Lower lobe of right lung (tissue), 2 donors: ENCODE results near the gene KIAA1217. TPM values are rescaled to one million over a fixed set of nuclear protein-coding genes. Genes with fewer than 3 reads are reported as not detected.
A peak's percentile ranks its signal among the peaks of the same experiment; 100 is the strongest.

Experiments used
- ATAC-seq, 2 donors: fragments of 200-7000 bp; cut with Tn5 transposase; one replicate each; pipeline ENCODE4 v1.9.1; 2020 to 2022; ENCODE audit warnings: mild to moderate bottlenecking in 2 of 2, moderate library complexity in 2 of 2
- DNase-seq: peaks from one replicate; pipeline ENCODE4 v3.0.0-alpha.2; 2020
- H3K27ac ChIP-seq: fragments of 200-600 bp; one replicate; pipeline ENCODE4 v1.8.0; 2022
- H3K27me3 ChIP-seq: fragments of 200-600 bp; one replicate; pipeline ENCODE4 v1.8.0; 2022; ENCODE audit warnings: low read depth
- H3K36me3 ChIP-seq: fragments of 200-600 bp; one replicate; pipeline ENCODE4 v1.8.0; 2022; ENCODE audit warnings: mild to moderate bottlenecking
- H3K4me1 ChIP-seq: fragments of 200-600 bp; one replicate; pipeline ENCODE4 v1.8.0; 2022
- H3K4me3 ChIP-seq: fragments of 200-600 bp; one replicate; pipeline ENCODE4 v1.8.0; 2022; ENCODE audit warnings: mild to moderate bottlenecking
- H3K9me3 ChIP-seq: fragments of 200-600 bp; one replicate; pipeline ENCODE4 v1.8.0; 2022
- intact Hi-C: fragments of 100-400 bp; cut with DNase I; formaldehyde crosslinking; loops from one replicate; pipeline ENCODE4 v1.11.0; 2022
- total RNA-seq: library from RNA; stranded (reverse); fragmentation: NEBNext Ultra II Directional; extraction: Animal tissue kit (Norgen Biotek cat#: 25700); gene quantifications from one replicate; pipeline ENCODE4 v1.2.1, GENCODE V29; 2021
- TF ChIP-seq, protein P1 (sequence below): fragments of 200-600 bp; IDR thresholded peaks from one replicate; pipeline ENCODE4 v1.8.0; 2022; ENCODE audit warnings: antibody characterized with exemption, mild to moderate bottlenecking
- donor health status: DM: no; HTN: yes; CAD: no; lungs with severe emphysema.

Gene KIAA1217
- total RNA-seq, 1 donor from 2014 or later = 37.2 TPM

DNA sequence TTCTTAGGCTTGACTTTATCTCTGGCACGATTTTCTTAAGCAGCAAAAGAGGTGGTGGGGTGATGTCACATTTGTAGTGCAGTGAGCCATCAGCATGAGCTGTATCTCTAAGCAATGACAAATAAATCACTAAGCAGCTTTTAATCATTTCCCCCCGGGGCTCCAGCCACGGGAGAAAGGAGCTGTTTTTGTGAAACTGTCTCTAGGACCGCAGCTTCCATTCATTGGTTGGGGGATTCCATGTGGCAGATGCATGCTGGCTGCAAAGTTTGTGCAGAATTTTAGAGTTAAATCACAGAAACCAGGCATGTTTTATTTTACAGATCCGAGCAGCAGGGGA, 464 bp downstream of the KIAA1217 start:
- ATAC-seq (peak in 1 of 2 donors; percentile 13), DNase-seq (no peak)
- Histone ChIP-seq H3K4me1 (peaks cover 26% of the 10 kb centered on the region), H3K27me3 (no peaks in the 10 kb centered on the region), H3K9me3 (no peaks in the 10 kb centered on the region), H3K27ac (peak overlapping the region; percentile 87), H3K4me3 (peak overlapping the region; percentile 53), H3K36me3 (no peaks in the 10 kb centered on the region)
- TF ChIP-seq, protein P1, sequence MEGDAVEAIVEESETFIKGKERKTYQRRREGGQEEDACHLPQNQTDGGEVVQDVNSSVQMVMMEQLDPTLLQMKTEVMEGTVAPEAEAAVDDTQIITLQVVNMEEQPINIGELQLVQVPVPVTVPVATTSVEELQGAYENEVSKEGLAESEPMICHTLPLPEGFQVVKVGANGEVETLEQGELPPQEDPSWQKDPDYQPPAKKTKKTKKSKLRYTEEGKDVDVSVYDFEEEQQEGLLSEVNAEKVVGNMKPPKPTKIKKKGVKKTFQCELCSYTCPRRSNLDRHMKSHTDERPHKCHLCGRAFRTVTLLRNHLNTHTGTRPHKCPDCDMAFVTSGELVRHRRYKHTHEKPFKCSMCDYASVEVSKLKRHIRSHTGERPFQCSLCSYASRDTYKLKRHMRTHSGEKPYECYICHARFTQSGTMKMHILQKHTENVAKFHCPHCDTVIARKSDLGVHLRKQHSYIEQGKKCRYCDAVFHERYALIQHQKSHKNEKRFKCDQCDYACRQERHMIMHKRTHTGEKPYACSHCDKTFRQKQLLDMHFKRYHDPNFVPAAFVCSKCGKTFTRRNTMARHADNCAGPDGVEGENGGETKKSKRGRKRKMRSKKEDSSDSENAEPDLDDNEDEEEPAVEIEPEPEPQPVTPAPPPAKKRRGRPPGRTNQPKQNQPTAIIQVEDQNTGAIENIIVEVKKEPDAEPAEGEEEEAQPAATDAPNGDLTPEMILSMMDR = no peak
- intact Hi-C loops = no loop called here

DNA sequence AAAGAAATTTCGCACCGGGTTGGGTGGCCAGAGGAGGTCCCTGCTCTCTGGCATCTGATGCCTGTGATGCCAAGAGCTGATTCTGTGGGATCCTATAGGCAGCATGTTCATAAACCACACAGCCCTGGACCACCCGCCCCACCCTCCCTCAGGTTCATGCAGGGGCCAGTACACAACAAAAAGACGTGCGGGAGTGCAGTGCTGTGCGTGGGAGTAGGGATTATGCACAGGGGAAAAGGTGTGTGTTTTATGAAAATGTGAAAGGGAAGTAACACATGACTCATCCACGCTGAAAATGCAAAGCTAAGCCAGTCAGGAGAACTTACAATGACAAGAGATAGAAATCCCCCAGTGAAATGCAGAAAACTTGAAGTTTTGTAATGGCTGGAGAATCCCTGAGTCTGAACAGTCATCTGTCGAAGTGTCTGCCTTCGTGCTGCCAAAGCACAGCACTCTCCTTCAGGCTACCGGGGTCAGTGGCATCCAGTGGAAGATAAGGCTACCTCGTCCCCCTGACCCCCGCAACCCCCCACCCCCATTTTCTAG, 1.1 kb downstream of the KIAA1217 start:
- Histone ChIP-seq H3K27ac (peak overlapping the region; percentile 87), H3K9me3 (no peaks in the 10 kb centered on the region), H3K4me3 (peak overlapping the region; percentile 53), H3K4me1 (peaks cover 32% of the 10 kb centered on the region), H3K27me3 (no peaks in the 10 kb centered on the region), H3K36me3 (no peaks in the 10 kb centered on the region)
- ATAC-seq (peak in 1 of 2 donors; percentile 28), DNase-seq (no peak)
- TF ChIP-seq, protein P1 = no peak
- intact Hi-C loops = no loop called here

DNA sequence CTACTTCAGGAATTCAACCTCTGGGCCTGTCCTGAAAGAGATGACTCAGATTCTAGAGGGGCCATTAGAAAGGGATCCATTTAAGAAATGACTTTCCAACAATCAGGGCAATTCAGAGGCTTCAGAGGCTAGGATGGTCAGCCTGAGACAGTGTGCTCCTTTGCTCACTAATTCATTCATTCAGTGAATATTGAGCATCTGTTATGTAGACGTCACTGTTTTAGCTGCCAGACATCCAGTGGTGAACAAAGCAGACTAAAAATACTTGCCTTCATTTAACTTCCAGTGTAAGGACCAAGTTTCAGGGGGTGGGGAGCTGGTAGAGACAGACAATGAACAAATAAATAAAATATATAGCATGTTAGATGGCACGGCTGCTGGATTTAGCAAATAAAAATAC, 1.6 kb downstream of the KIAA1217 start:
- no peak for DNase-seq
- intact Hi-C loops = no loop called here
- TF ChIP-seq, protein P1 = no peak
- Histone ChIP-seq H3K27me3 (no peaks in the 10 kb centered on the region), H3K4me1 (peaks cover 37% of the 10 kb centered on the region), H3K9me3 (no peaks in the 10 kb centered on the region), H3K4me3 (peak overlapping the region; percentile 53), H3K36me3 (no peaks in the 10 kb centered on the region), H3K27ac (no peak overlapping the region)
- ATAC-seq = no peak

DNA sequence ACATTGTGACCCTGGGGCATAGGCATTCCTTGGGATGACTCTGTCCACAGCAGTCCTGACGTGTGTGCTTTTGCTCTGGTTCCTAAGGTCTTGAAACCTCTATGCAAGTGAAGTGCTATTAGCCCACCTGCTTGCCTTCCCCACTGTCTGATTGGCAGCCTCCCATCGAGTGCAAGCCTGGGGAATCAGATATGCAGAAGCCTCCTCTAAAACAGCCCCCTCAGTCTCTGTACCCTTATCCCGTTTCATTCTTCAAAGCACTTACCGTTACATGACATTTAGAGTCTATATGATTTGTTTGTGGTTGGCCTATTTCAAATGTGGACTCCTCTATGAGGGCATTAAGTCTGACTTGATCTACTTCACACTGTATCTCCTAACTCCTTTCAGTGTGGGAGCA, 4.3 kb downstream of the KIAA1217 start:
- no peak overlapping the region for H3K4me3 ChIP-seq
- intact Hi-C loops = no loop called here
- no peak for ATAC-seq

DNA sequence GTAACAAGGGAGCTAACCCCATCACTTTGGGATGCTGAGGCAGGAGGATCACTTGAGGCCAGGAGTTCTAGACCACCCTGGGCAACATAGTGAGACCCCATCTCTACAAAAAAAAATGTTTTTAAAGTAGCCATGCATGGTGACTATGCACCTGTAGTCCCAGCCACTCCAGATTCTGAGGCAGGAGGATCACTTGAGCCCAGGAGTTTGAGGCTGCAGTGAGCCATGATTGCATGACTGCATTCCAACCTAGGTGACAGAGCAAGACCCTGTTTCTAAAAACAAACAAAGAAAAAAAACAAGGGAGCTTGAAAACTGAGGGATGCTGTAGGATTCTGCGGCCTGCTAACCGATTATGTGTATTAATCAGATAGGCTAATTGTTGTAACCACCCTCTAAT, 4.9 kb downstream of the KIAA1217 start:
- Histone ChIP-seq H3K27me3 (no peaks in the 10 kb centered on the region), H3K4me3 (no peak overlapping the region), H3K9me3 (no peaks in the 10 kb centered on the region), H3K27ac (no peak overlapping the region), H3K4me1 (peaks cover 23% of the 10 kb centered on the region), H3K36me3 (no peaks in the 10 kb centered on the region)
- ATAC-seq (no peak), DNase-seq (no peak)
- TF ChIP-seq, protein P1 = no peak
- intact Hi-C loops = no loop called here

More for the DNA sequence above, 4.3 kb downstream of the KIAA1217 start:
- Histone ChIP-seq H3K36me3 (no peaks in the 10 kb centered on the region), H3K27me3 (no peaks in the 10 kb centered on the region), H3K4me1 (peaks cover 28% of the 10 kb centered on the region), H3K27ac (no peak overlapping the region), H3K9me3 (no peaks in the 10 kb centered on the region)
- DNase-seq = no peak
- TF ChIP-seq, protein P1 = no peak

DNA sequence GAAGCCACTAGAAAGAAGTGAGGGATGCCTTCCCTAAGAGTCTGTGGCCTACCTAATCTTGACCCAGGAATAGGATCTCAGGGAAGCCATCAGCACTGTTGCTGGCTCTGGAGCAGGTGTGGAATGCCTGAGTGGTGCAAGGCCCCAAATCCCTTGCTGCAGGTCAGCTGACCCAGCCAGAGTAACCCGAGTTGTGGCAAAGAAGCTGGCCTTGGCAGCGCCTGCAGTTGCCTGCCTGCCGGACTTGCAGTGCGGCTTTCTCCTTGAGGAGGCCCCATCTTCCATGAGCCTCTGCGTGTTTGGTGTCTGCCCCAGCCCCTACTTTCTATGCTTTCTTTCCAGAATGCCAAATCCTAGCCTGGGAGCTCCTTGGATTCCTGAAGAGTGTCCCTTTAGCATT, 5.8 kb downstream of the KIAA1217 start:
- peak; percentile 31 to 71 for ATAC-seq
- Histone ChIP-seq H3K36me3 (no peaks in the 10 kb centered on the region), H3K27me3 (no peaks in the 10 kb centered on the region), H3K9me3 (no peaks in the 10 kb centered on the region), H3K27ac (peak overlapping the region; percentile 73), H3K4me1 (peaks cover 23% of the 10 kb centered on the region), H3K4me3 (peak overlapping the region; percentile 10)
- intact Hi-C loops = no loop called here
- TF ChIP-seq, protein P1 = no peak
- peak; percentile 62 for DNase-seq
